Measurements from ENCODE around the gene ROR1. TPM values are rescaled to one million over a fixed set of nuclear protein-coding genes. Genes with fewer than 3 reads are reported as not detected.

ROR1 gene
- total RNA-seq, 1 experiment from 2014 or later = 37.2 TPM

DNA sequence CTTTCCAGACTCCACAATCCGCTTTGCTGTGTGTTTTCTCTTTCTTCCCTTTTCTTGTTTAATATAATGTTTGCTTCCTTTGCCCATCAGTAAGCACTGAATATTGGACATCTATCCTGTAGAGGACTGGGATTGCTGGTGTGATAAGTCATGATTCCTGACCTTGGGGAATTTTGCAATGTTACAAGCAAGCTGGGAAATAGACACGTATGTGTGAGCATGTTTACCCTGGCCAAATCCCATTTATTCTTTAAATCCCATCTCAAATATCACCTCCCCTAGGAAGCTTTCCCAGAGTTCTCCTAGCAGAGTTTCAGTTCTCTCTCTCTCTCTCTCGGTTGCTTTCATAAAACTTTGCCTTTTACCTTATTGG lies 155.3 kb downstream of the ROR1 start:
- Histone ChIP-seq H3K27me3 (replicated peaks; ENCODE audit: control insufficient read depth, insufficient read depth, low read length) (no peaks in the 10 kb centered on the region), H3K4me1 (no peaks in the 10 kb centered on the region; the same call in 1 of the 2 replicates), H3K4me3 (ENCODE audit: low read depth, low read length) (no peak overlapping the region), H3K36me3 (ENCODE audit: control insufficient read depth, insufficient read depth, low read length) (no peaks in the 10 kb centered on the region), H3K9me3 (no peaks in the 10 kb centered on the region)
- Mint-ChIP-seq H3K9me3 (ENCODE audit: unreplicated experiment) (no peaks in the 10 kb centered on the region), H3K27ac (ENCODE audit: unreplicated experiment) (no peak overlapping the region), H3K4me1 (ENCODE audit: low read depth, unreplicated experiment) (peaks cover 8% of the 10 kb centered on the region), H3K36me3 (ENCODE audit: insufficient read depth, unreplicated experiment) (peaks cover 5% of the 10 kb centered on the region), H3K27me3 (ENCODE audit: insufficient read depth, unreplicated experiment) (no peaks in the 10 kb centered on the region), H3K4me3 (ENCODE audit: unreplicated experiment) (no peak overlapping the region)
- CTCF ChIA-PET = interaction anchor here (0.6 kb wide), 1 partner anchor 209 kb away, joined by 5 read pairs; no protein-coding TSS in a partner anchor
- no TSS peak for BruUV-seq (replicated peaks)
- DNase-seq = no peak
- POLR2A ChIA-PET = no interaction called here
- TF ChIP-seq, protein P1, sequence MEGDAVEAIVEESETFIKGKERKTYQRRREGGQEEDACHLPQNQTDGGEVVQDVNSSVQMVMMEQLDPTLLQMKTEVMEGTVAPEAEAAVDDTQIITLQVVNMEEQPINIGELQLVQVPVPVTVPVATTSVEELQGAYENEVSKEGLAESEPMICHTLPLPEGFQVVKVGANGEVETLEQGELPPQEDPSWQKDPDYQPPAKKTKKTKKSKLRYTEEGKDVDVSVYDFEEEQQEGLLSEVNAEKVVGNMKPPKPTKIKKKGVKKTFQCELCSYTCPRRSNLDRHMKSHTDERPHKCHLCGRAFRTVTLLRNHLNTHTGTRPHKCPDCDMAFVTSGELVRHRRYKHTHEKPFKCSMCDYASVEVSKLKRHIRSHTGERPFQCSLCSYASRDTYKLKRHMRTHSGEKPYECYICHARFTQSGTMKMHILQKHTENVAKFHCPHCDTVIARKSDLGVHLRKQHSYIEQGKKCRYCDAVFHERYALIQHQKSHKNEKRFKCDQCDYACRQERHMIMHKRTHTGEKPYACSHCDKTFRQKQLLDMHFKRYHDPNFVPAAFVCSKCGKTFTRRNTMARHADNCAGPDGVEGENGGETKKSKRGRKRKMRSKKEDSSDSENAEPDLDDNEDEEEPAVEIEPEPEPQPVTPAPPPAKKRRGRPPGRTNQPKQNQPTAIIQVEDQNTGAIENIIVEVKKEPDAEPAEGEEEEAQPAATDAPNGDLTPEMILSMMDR (IDR thresholded peaks at IDR 0.05; ENCODE audit: insufficient read depth in 1 of 2, low read depth in 1 of 2, low read length in 1 of 2, severe bottlenecking in 1 of 2, unreplicated experiment in 1 of 2) = no peak
- intact Hi-C loops (cut with micrococcal nuclease; ENCODE audit: unreplicated experiment) = no loop called here

DNA sequence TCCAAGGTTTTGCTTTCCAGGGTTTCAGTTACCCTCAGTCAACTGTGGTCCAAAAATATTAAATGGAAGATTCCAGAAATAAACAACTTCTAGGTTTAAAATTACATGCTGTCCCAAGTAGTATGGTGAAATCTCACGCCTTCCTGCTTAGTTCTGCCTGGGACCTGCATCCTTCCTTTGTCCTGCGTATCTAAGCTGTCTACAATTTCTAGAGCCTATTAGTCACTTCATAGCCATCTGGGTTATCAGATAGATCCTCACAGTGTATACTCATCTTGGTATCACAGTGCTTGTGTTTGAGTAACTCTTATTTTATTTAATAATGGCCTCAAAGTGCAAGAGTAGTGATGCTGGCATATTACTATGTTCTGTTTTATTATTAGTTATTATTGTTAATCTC lies 157.7 kb downstream of the ROR1 start:
- H3K9me3 Mint-ChIP-seq (ENCODE audit: unreplicated experiment) = no peaks in the 10 kb centered on the region
- ChIA-PET CTCF (interaction anchor here (0.6 kb wide), 1 partner anchor 69 kb away, joined by 3 read pairs; no protein-coding TSS in a partner anchor), POLR2A (no interaction called here)
- no peaks in the 10 kb centered on the region for H3K27me3 ChIP-seq (replicated peaks; ENCODE audit: control insufficient read depth, insufficient read depth, low read length)
- H3K27me3 Mint-ChIP-seq (ENCODE audit: insufficient read depth, unreplicated experiment) = no peaks in the 10 kb centered on the region
- no peak overlapping the region for H3K4me3 ChIP-seq (ENCODE audit: low read depth, low read length)
- BruUV-seq (replicated peaks) = no TSS peak
- no peaks in the 10 kb centered on the region for H3K9me3 ChIP-seq
- H3K4me3 Mint-ChIP-seq (ENCODE audit: unreplicated experiment) = no peak overlapping the region
- TF ChIP-seq, protein P1 (IDR thresholded peaks at IDR 0.05; ENCODE audit: insufficient read depth in 1 of 2, low read depth in 1 of 2, low read length in 1 of 2, severe bottlenecking in 1 of 2, unreplicated experiment in 1 of 2) = no peak
- H3K4me1 Mint-ChIP-seq (ENCODE audit: low read depth, unreplicated experiment) = peaks cover 5% of the 10 kb centered on the region
- peaks cover 5% of the 10 kb centered on the region for H3K36me3 Mint-ChIP-seq (ENCODE audit: insufficient read depth, unreplicated experiment)
- peaks cover 10% of the 10 kb centered on the region for H3K4me1 ChIP-seq
- H3K36me3 ChIP-seq (ENCODE audit: control insufficient read depth, insufficient read depth, low read length) = no peaks in the 10 kb centered on the region
- DNase-seq = no peak
- H3K27ac Mint-ChIP-seq (ENCODE audit: unreplicated experiment) = no peak overlapping the region
- intact Hi-C loops (cut with micrococcal nuclease; ENCODE audit: unreplicated experiment) = no loop called here

DNA sequence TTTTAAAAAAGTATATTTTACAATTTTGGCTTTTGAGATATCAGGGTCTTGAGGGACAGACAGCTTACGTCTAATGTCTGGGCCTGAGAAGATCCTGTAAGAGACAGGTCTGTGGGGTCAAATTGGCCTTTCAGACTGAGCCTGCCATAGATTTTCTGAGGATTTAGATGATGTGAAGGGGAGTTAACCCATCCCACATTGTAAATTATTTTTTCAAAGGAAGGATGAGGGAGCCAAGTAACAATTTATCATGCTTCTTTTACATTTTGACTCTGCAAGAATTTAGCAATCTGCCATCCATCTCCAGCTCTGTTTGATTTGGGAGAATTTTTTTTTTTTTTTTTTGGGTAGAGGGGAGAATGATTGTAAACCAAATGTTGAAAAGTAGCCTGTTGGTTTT lies 160.9 kb downstream of the ROR1 start:
- Mint-ChIP-seq H3K4me1 (ENCODE audit: low read depth, unreplicated experiment) (no peaks in the 10 kb centered on the region), H3K27ac (ENCODE audit: unreplicated experiment) (no peak overlapping the region), H3K36me3 (ENCODE audit: insufficient read depth, unreplicated experiment) (peaks cover 8% of the 10 kb centered on the region), H3K4me3 (ENCODE audit: unreplicated experiment) (no peak overlapping the region), H3K9me3 (ENCODE audit: unreplicated experiment) (no peaks in the 10 kb centered on the region), H3K27me3 (ENCODE audit: insufficient read depth, unreplicated experiment) (no peaks in the 10 kb centered on the region)
- POLR2A ChIA-PET = interaction anchor here (0.6 kb wide), 1 partner anchor 107 kb away, joined by 6 read pairs; no protein-coding TSS in a partner anchor
- no peak for DNase-seq
- CTCF ChIA-PET = no interaction called here
- intact Hi-C loops (cut with micrococcal nuclease; ENCODE audit: unreplicated experiment) = no loop called here
- no peaks in the 10 kb centered on the region for H3K36me3 ChIP-seq (ENCODE audit: control insufficient read depth, insufficient read depth, low read length)
- no peaks in the 10 kb centered on the region for H3K27me3 ChIP-seq (replicated peaks; ENCODE audit: control insufficient read depth, insufficient read depth, low read length)
- H3K4me3 ChIP-seq (ENCODE audit: low read depth, low read length) = no peak overlapping the region
- H3K9me3 ChIP-seq = no peaks in the 10 kb centered on the region
- no TSS peak for BruUV-seq (replicated peaks)
- peaks cover 10% of the 10 kb centered on the region for H3K4me1 ChIP-seq
- TF ChIP-seq, protein P1 (IDR thresholded peaks at IDR 0.05; ENCODE audit: insufficient read depth in 1 of 2, low read depth in 1 of 2, low read length in 1 of 2, severe bottlenecking in 1 of 2, unreplicated experiment in 1 of 2) = no peak

Measured in Caco-2 (cell line).